Endodermal cell (in vitro differentiated cells): ENCODE data around the gene WNK2. TPM values are rescaled to one million over a fixed set of nuclear protein-coding genes. Genes with fewer than 3 reads are reported as not detected.

Experiments used
- DNase-seq: peaks from one replicate; pipeline ENCODE4 v3.0.0-alpha.2; 2017
- H3K27ac ChIP-seq: 2 replicates; pipeline ENCODE4 v1.5.1; 2013; ENCODE audit warnings: mild to moderate bottlenecking, low read depth, low read length, moderate library complexity
- H3K27me3 ChIP-seq: 2 replicates; pipeline ENCODE4 v1.6.1; 2013; ENCODE audit warnings: mild to moderate bottlenecking, low read length, moderate library complexity; ENCODE audit not compliant: insufficient read depth, control insufficient read depth, poor library complexity, severe bottlenecking
- H3K36me3 ChIP-seq: 2 replicates; pipeline ENCODE4 v1.7.0; 2013; ENCODE audit warnings: mild to moderate bottlenecking, low read length, moderate library complexity; ENCODE audit not compliant: control insufficient read depth, insufficient read depth
- H3K4me1 ChIP-seq: one replicate; pipeline ENCODE4 v1.7.0; 2013; ENCODE audit warnings: low read length; ENCODE audit not compliant: control insufficient read depth, insufficient read depth
- H3K4me3 ChIP-seq: 2 replicates; pipeline ENCODE4 v1.5.1; 2013; ENCODE audit warnings: mild to moderate bottlenecking, low read length, moderate library complexity
- H3K9ac ChIP-seq: 2 replicates; pipeline ENCODE4 v1.6.1; 2013; ENCODE audit warnings: mild to moderate bottlenecking, low read length, moderate library complexity; ENCODE audit not compliant: poor library complexity, severe bottlenecking; ENCODE audit errors: extremely low read depth
- H3K9me3 ChIP-seq: 2 replicates; pipeline ENCODE4 v1.6.1; 2013; ENCODE audit warnings: mild to moderate bottlenecking, low read length, moderate library complexity; ENCODE audit not compliant: control insufficient read depth
- H3K27ac Mint-ChIP-seq: 2 replicates; pipeline ENCODE4 v1.8.0; 2020; ENCODE audit warnings: mixed read lengths
- H3K27me3 Mint-ChIP-seq: 2 replicates; pipeline ENCODE4 v1.8.0; 2021; ENCODE audit warnings: mild to moderate bottlenecking, mixed read lengths; ENCODE audit not compliant: insufficient read depth
- H3K36me3 Mint-ChIP-seq: 2 replicates; pipeline ENCODE4 v1.8.0; 2020; ENCODE audit warnings: low read depth, mixed read lengths
- H3K4me1 Mint-ChIP-seq: 2 replicates; pipeline ENCODE4 v1.8.0; 2020; ENCODE audit warnings: mixed read lengths
- H3K4me3 Mint-ChIP-seq: 2 replicates; pipeline ENCODE4 v1.8.0; 2020; ENCODE audit warnings: mild to moderate bottlenecking, moderate library complexity, mixed read lengths
- H3K9me3 Mint-ChIP-seq: 2 replicates; pipeline ENCODE4 v1.8.0; 2020; ENCODE audit warnings: mild to moderate bottlenecking, mixed read lengths
- CTCF ChIP-seq: fragments of 200-600 bp; sonication (generic); conservative IDR thresholded peaks from 2 replicates; pipeline ENCODE4 v1.5.0; 2021; ENCODE audit warnings: antibody characterized with exemption, mild to moderate bottlenecking
- WGBS, 2 experiments: methylation state at CpG; one replicate each; pipeline versions ENCODE4 v1.1.5 to v1.1.7; 2013; ENCODE audit warnings: missing lambda C conversion rate in 2 of 2, mixed read lengths in 1 of 2; ENCODE audit not compliant: insufficient coverage in 1 of 2, insufficient read length in 1 of 2; 5-methylcytosine and 5-hydroxymethylcytosine counted together
- total RNA-seq, 2 donors: library from RNA; stranded (reverse); fragmentation: NEBNext Ultra II Directional in 1 of 2; extraction: Animal tissue kit (Norgen Biotek cat#: 25700) in 1 of 2; gene quantifications; 2 replicates in 1 of 2; 3 replicates in 1 of 2; pipeline ENCODE4 v1.2.1, GENCODE V29; 2021

WNK2 gene
- total RNA-seq, 2 donors from 2014 or later: 46.1 to 48.8 TPM

GRCh38 chr9:93167838-93168237, 16.1 kb upstream of the WNK2 start:
- H3K4me3 Mint-ChIP-seq: no peak overlapping the region
- Histone ChIP-seq H3K27ac (no peak overlapping the region), H3K27me3 (no peaks in the 10 kb centered on the region), H3K4me3 (no peak overlapping the region), H3K4me1 (no peaks in the 10 kb centered on the region), H3K9ac (no peak overlapping the region), H3K36me3 (no peaks in the 10 kb centered on the region), H3K9me3 (no peaks in the 10 kb centered on the region)
- no peak for DNase-seq
- H3K27ac Mint-ChIP-seq: no peak overlapping the region
- no peak for TF ChIP-seq CTCF
- H3K27me3 Mint-ChIP-seq: no peaks in the 10 kb centered on the region
- H3K36me3 Mint-ChIP-seq: no peaks in the 10 kb centered on the region
- H3K4me1 Mint-ChIP-seq: peaks cover 4% of the 10 kb centered on the region
- 89 to 94% methylated on average over 2 to 4 of the region's 4 CpGs for whole genome bisulfite sequencing, 2 experiments
- H3K9me3 Mint-ChIP-seq: no peaks in the 10 kb centered on the region

- H3K4me1 ChIP-seq: no peaks in the 10 kb centered on the region
- H3K27ac ChIP-seq: no peak overlapping the region
- no peaks in the 10 kb centered on the region for H3K36me3 Mint-ChIP-seq
- H3K4me3 Mint-ChIP-seq: no peak overlapping the region
- H3K9me3 Mint-ChIP-seq: no peaks in the 10 kb centered on the region
- no peak overlapping the region for H3K4me3 ChIP-seq
- H3K9ac ChIP-seq: no peak overlapping the region
- H3K27me3 Mint-ChIP-seq: no peaks in the 10 kb centered on the region
- no peak overlapping the region for H3K27ac Mint-ChIP-seq
- WGBS, 2 experiments: 85 to 91% methylated on average over 3 to 5 of the region's 5 CpGs
- DNase-seq: no peak
- peaks cover 6% of the 10 kb centered on the region for H3K4me1 Mint-ChIP-seq
- TF ChIP-seq CTCF: no peak
- H3K27me3 ChIP-seq: no peaks in the 10 kb centered on the region
- no peaks in the 10 kb centered on the region for H3K36me3 ChIP-seq
- no peaks in the 10 kb centered on the region for H3K9me3 ChIP-seq
Measured at GRCh38 chr9:93168581-93168980, 15.4 kb upstream of the WNK2 start.

GRCh38 chr9:93169444-93169843, 14.5 kb upstream of the WNK2 start:
- no peaks in the 10 kb centered on the region for H3K9me3 ChIP-seq
- no peak for DNase-seq
- H3K4me1 ChIP-seq: no peaks in the 10 kb centered on the region
- Mint-ChIP-seq H3K27me3 (no peaks in the 10 kb centered on the region), H3K9me3 (no peaks in the 10 kb centered on the region), H3K27ac (no peak overlapping the region), H3K4me3 (no peak overlapping the region), H3K36me3 (no peaks in the 10 kb centered on the region), H3K4me1 (peaks cover 8% of the 10 kb centered on the region)
- no peak overlapping the region for H3K27ac ChIP-seq
- no peaks in the 10 kb centered on the region for H3K27me3 ChIP-seq
- TF ChIP-seq CTCF: no peak
- no peaks in the 10 kb centered on the region for H3K36me3 ChIP-seq
- no peak overlapping the region for H3K9ac ChIP-seq
- H3K4me3 ChIP-seq: no peak overlapping the region
- 94 to 100% methylated on average over 1 of the region's 1 CpG for WGBS, 2 experiments
